Measurements from ENCODE around the gene SMIM10.

Gene SMIM10

GRCh38 chrX:134985479-134985878 is 5.3 kb upstream of the SMIM10 start:
- TF ChIP-seq CTCF (IDR thresholded peaks at IDR 0.05; ENCODE audit: borderline replicate concordance, extremely low read depth, low read length, poor library complexity, severe bottlenecking) (no peak), EZH2 (IDR thresholded peaks at IDR 0.05; ENCODE audit: borderline replicate concordance, low read depth, low read length, severe bottlenecking) (no peak)
- no peaks in the 10 kb centered on the region for H3K9me3 ChIP-seq (ENCODE audit: insufficient read depth, low read length, severe bottlenecking)
- H4K20me1 ChIP-seq (ENCODE audit: insufficient read depth, low read length): no peaks in the 10 kb centered on the region
- H3K4me3 ChIP-seq (ENCODE audit: low read depth in 1 of 2, low read length in 2 of 2): no peak overlapping the region
- H3K79me2 ChIP-seq (ENCODE audit: insufficient read depth, low read length): no peaks in the 10 kb centered on the region
- no peaks in the 10 kb centered on the region for H3K27me3 ChIP-seq (ENCODE audit: insufficient read depth, low read length, poor library complexity)
- no peaks in the 10 kb centered on the region for H3K4me1 ChIP-seq (ENCODE audit: insufficient read depth, low read length)
- H3K9ac ChIP-seq (ENCODE audit: low read depth, low read length): no peak overlapping the region
- no peaks in the 10 kb centered on the region for H3K36me3 ChIP-seq (ENCODE audit: insufficient read depth, low read length)
- no peak overlapping the region for H2AFZ ChIP-seq (ENCODE audit: low read depth, low read length)
- DNase-seq: no peak
- ATAC-seq (ENCODE audit: insufficient read depth, low read depth): no peak
- no peak overlapping the region for H3K4me2 ChIP-seq (ENCODE audit: insufficient read depth, low read length)
- H3K27ac ChIP-seq (ENCODE audit: low read length): no peak overlapping the region

DNA sequence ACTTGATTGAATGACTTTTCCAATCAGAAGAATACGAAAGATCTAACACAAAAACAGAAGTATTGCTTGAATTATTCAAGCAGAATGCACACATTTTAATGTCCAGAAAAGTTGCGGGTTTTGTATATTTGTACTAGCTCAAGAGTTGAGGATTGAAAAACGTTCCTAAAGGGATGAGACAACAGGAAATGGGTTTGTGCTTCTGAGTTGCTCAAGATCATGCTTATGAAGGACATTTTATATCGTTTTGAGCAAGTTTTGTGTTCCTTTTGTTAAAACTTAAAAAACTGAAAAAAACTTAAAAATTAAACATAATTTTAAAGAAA is 353 bp upstream of the SMIM10 start:
- H3K9ac ChIP-seq (ENCODE audit: low read depth, low read length): no peak overlapping the region
- no peak overlapping the region for H3K27ac ChIP-seq (ENCODE audit: low read length)
- no peaks in the 10 kb centered on the region for H3K9me3 ChIP-seq (ENCODE audit: insufficient read depth, low read length, severe bottlenecking)
- DNase-seq: no peak
- no peaks in the 10 kb centered on the region for H4K20me1 ChIP-seq (ENCODE audit: insufficient read depth, low read length)
- ATAC-seq (ENCODE audit: insufficient read depth, low read depth): no peak
- no peaks in the 10 kb centered on the region for H3K36me3 ChIP-seq (ENCODE audit: insufficient read depth, low read length)
- no peaks in the 10 kb centered on the region for H3K27me3 ChIP-seq (ENCODE audit: insufficient read depth, low read length, poor library complexity)
- no peak overlapping the region for H3K4me2 ChIP-seq (ENCODE audit: insufficient read depth, low read length)
- no peaks in the 10 kb centered on the region for H3K4me1 ChIP-seq (ENCODE audit: insufficient read depth, low read length)
- no peak overlapping the region for H2AFZ ChIP-seq (ENCODE audit: low read depth, low read length)
- TF ChIP-seq EZH2 (IDR thresholded peaks at IDR 0.05; ENCODE audit: borderline replicate concordance, low read depth, low read length, severe bottlenecking): no peak
- no peak for TF ChIP-seq CTCF (IDR thresholded peaks at IDR 0.05; ENCODE audit: borderline replicate concordance, extremely low read depth, low read length, poor library complexity, severe bottlenecking)
- H3K4me3 ChIP-seq (ENCODE audit: low read depth in 1 of 2, low read length in 2 of 2): no peak overlapping the region
- no peaks in the 10 kb centered on the region for H3K79me2 ChIP-seq (ENCODE audit: insufficient read depth, low read length)

- Histone ChIP-seq H4K20me1 (ENCODE audit: insufficient read depth, low read length) (no peaks in the 10 kb centered on the region), H3K9me3 (ENCODE audit: insufficient read depth, low read length, severe bottlenecking) (no peaks in the 10 kb centered on the region), H3K4me3 (ENCODE audit: low read depth in 1 of 2, low read length in 2 of 2) (no peak overlapping the region), H3K27ac (ENCODE audit: low read length) (no peak overlapping the region), H3K36me3 (ENCODE audit: insufficient read depth, low read length) (no peaks in the 10 kb centered on the region), H3K4me2 (ENCODE audit: insufficient read depth, low read length) (no peak overlapping the region), H3K27me3 (ENCODE audit: insufficient read depth, low read length, poor library complexity) (no peaks in the 10 kb centered on the region), H3K79me2 (ENCODE audit: insufficient read depth, low read length) (no peaks in the 10 kb centered on the region), H2AFZ (ENCODE audit: low read depth, low read length) (no peak overlapping the region), H3K4me1 (ENCODE audit: insufficient read depth, low read length) (no peaks in the 10 kb centered on the region), H3K9ac (ENCODE audit: low read depth, low read length) (no peak overlapping the region)
- ATAC-seq (ENCODE audit: insufficient read depth, low read depth) (no peak), DNase-seq (no peak)
- TF ChIP-seq EZH2 (IDR thresholded peaks at IDR 0.05; ENCODE audit: borderline replicate concordance, low read depth, low read length, severe bottlenecking) (no peak), CTCF (IDR thresholded peaks at IDR 0.05; ENCODE audit: borderline replicate concordance, extremely low read depth, low read length, poor library complexity, severe bottlenecking) (no peak)
Measured at GRCh38 chrX:134997646-134998045, 6.9 kb downstream of the SMIM10 start.

- no peak overlapping the region for H3K27ac ChIP-seq (ENCODE audit: low read length)
Measured at GRCh38 chrX:134998246-134998645, 7.5 kb downstream of the SMIM10 start.

More at GRCh38 chrX:134998246-134998645, 7.5 kb downstream of the SMIM10 start:
- no peak overlapping the region for H3K4me2 ChIP-seq (ENCODE audit: insufficient read depth, low read length)
- no peak for ATAC-seq (ENCODE audit: insufficient read depth, low read depth)
- TF ChIP-seq EZH2 (IDR thresholded peaks at IDR 0.05; ENCODE audit: borderline replicate concordance, low read depth, low read length, severe bottlenecking): no peak
- TF ChIP-seq CTCF (IDR thresholded peaks at IDR 0.05; ENCODE audit: borderline replicate concordance, extremely low read depth, low read length, poor library complexity, severe bottlenecking): no peak
- no peaks in the 10 kb centered on the region for H3K79me2 ChIP-seq (ENCODE audit: insufficient read depth, low read length)
- H2AFZ ChIP-seq (ENCODE audit: low read depth, low read length): no peak overlapping the region
- no peak for DNase-seq
- no peak overlapping the region for H3K4me3 ChIP-seq (ENCODE audit: low read depth in 1 of 2, low read length in 2 of 2)
- H3K27me3 ChIP-seq (ENCODE audit: insufficient read depth, low read length, poor library complexity): no peaks in the 10 kb centered on the region
- no peaks in the 10 kb centered on the region for H3K9me3 ChIP-seq (ENCODE audit: insufficient read depth, low read length, severe bottlenecking)
- H3K9ac ChIP-seq (ENCODE audit: low read depth, low read length): no peak overlapping the region
- H4K20me1 ChIP-seq (ENCODE audit: insufficient read depth, low read length): no peaks in the 10 kb centered on the region
- no peaks in the 10 kb centered on the region for H3K36me3 ChIP-seq (ENCODE audit: insufficient read depth, low read length)
- H3K4me1 ChIP-seq (ENCODE audit: insufficient read depth, low read length): no peaks in the 10 kb centered on the region
